IMR-90 (cell line): ENCODE data around the gene HINT2. TPM values are rescaled to one million over a fixed set of nuclear protein-coding genes. Genes with fewer than 3 reads are reported as not detected.

Source experiments
- ATAC-seq: fragments of 200-7000 bp; cut with Tn5 transposase; 2 replicates; pipeline ENCODE4 v1.9.1; 2020; ENCODE audit warnings: low read depth, mild to moderate bottlenecking, moderate library complexity
- BruUV-seq: library from RNA; stranded (reverse); fragments of 400-500 nt; replicated peaks from 2 replicates; lab custom pipeline; 2021; lab: Mats Ljungman, UMichigan
- CTCF ChIA-PET: fragments of 300-600 bp; formaldehyde crosslinking; extraction: SDS; loops from one replicate; lab custom pipeline; 2021; ENCODE audit warnings: antibody characterized with exemption; lab: Yijun Ruan, JAX
- POLR2A ChIA-PET: fragments of 300-600 bp; sonication (Branson Sonifier 250); formaldehyde crosslinking; loops from one replicate; lab custom pipeline; 2022; ENCODE audit warnings: antibody characterized with exemption; ENCODE audit not compliant: unreplicated experiment; lab: Charles Lee
- DNase-seq: peaks from one replicate; pipeline ENCODE4 v3.0.0; 2013
- H2AFZ ChIP-seq: replicated peaks from 2 replicates; pipeline ENCODE3; 2013; ENCODE audit warnings: low read length, mild to moderate bottlenecking; ENCODE audit not compliant: poor library complexity
- H2AK5ac ChIP-seq: 2 replicates; pipeline ENCODE4 v1.6.1; 2013; ENCODE audit warnings: low read depth, low read length, inconsistent platforms
- H2AK9ac ChIP-seq: replicated peaks from 2 replicates; pipeline ENCODE3; 2013; ENCODE audit warnings: mild to moderate bottlenecking, low read depth, low read length, moderate library complexity; ENCODE audit not compliant: poor library complexity
- H2BK120ac ChIP-seq: 2 replicates; pipeline ENCODE4 v1.6.1; 2013; ENCODE audit warnings: low read depth, low read length, inconsistent platforms
- H2BK15ac ChIP-seq: 3 replicates; pipeline ENCODE4 v1.6.1; 2013; ENCODE audit warnings: low read depth, low read length, inconsistent platforms
- H2BK20ac ChIP-seq: 2 replicates; pipeline ENCODE4 v1.6.1; 2013; ENCODE audit warnings: low read depth, mild to moderate bottlenecking, inconsistent platforms, low read length, moderate library complexity
- H2BK5ac ChIP-seq: 2 replicates; pipeline ENCODE4 v1.6.1; 2013; ENCODE audit warnings: mild to moderate bottlenecking, low read depth, low read length, inconsistent platforms; ENCODE audit not compliant: poor library complexity, severe bottlenecking
- H3K14ac ChIP-seq: replicated peaks from 2 replicates; pipeline ENCODE4 v1.6.1; 2013; ENCODE audit warnings: low read depth, low read length, inconsistent platforms
- H3K18ac ChIP-seq: 2 replicates; pipeline ENCODE4 v1.6.1; 2013; ENCODE audit warnings: low read depth, low read length, control low read depth
- H3K23ac ChIP-seq: 2 replicates; pipeline ENCODE4 v1.6.1; 2013; ENCODE audit warnings: low read depth, low read length, inconsistent platforms
- H3K27ac ChIP-seq: 2 replicates; pipeline ENCODE4 v1.5.1; 2013; ENCODE audit warnings: mild to moderate bottlenecking, control low read depth, low read length; ENCODE audit not compliant: insufficient read depth
- H3K27me3 ChIP-seq: 2 replicates; pipeline ENCODE4 v1.6.1; 2013; ENCODE audit warnings: low read length; ENCODE audit not compliant: control insufficient read depth, insufficient read depth
- H3K36me3 ChIP-seq: 2 replicates; pipeline ENCODE4 v1.6.1; 2013; ENCODE audit warnings: low read length, mixed read lengths; ENCODE audit not compliant: control insufficient read depth, insufficient read depth
- H3K4ac ChIP-seq: 2 replicates; pipeline ENCODE4 v1.6.1; 2013; ENCODE audit warnings: low read depth, low read length, inconsistent platforms
- H3K4me1 ChIP-seq: 2 replicates; pipeline ENCODE4 v1.6.1; 2013; ENCODE audit warnings: low read length, mixed read lengths; ENCODE audit not compliant: control insufficient read depth, insufficient read depth
- H3K4me2 ChIP-seq: 2 replicates; pipeline ENCODE4 v1.6.1; 2013; ENCODE audit warnings: low read depth, mild to moderate bottlenecking, control low read depth, low read length, moderate library complexity
- H3K4me3 ChIP-seq: 2 replicates; pipeline ENCODE4 v1.5.1; 2013; ENCODE audit warnings: low read depth, mild to moderate bottlenecking, control low read depth, low read length, moderate library complexity; ENCODE audit not compliant: insufficient read depth
- H3K56ac ChIP-seq: 2 replicates; pipeline ENCODE4 v1.6.1; 2013; ENCODE audit warnings: low read length, inconsistent platforms; ENCODE audit not compliant: insufficient read depth; ENCODE audit errors: extremely low read depth
- H3K79me1 ChIP-seq, 2 experiments: 2 replicates each; pipeline ENCODE4 v1.6.1; 2013; ENCODE audit warnings: low read length in 2 of 2, inconsistent platforms in 1 of 2, low read depth in 1 of 2
- H3K9ac ChIP-seq: 2 replicates; pipeline ENCODE4 v1.6.1; 2013; ENCODE audit warnings: low read depth, low read length, control low read depth
- H3K9me1 ChIP-seq: 2 replicates; pipeline ENCODE4 v1.6.1; 2013; ENCODE audit warnings: low read length, inconsistent platforms; ENCODE audit not compliant: insufficient read depth
- H3K9me3 ChIP-seq: 2 replicates; pipeline ENCODE4 v1.6.1; 2013; ENCODE audit warnings: low read length; ENCODE audit not compliant: control insufficient read depth, insufficient read depth
- H4K20me1 ChIP-seq: 2 replicates; pipeline ENCODE4 v1.6.1; 2013; ENCODE audit warnings: low read length, inconsistent platforms; ENCODE audit not compliant: insufficient read depth
- H4K5ac ChIP-seq: 2 replicates; pipeline ENCODE4 v1.6.1; 2013; ENCODE audit warnings: mild to moderate bottlenecking, low read depth, low read length, control low read depth
- H4K8ac ChIP-seq, 2 experiments: 2 replicates each; pipeline ENCODE4 v1.6.1; 2013; ENCODE audit warnings: low read depth in 2 of 2, low read length in 2 of 2, control low read depth in 1 of 2, inconsistent platforms in 1 of 2
- H4K91ac ChIP-seq: 2 replicates; pipeline ENCODE4 v1.6.1; 2013; ENCODE audit warnings: low read depth, low read length, inconsistent platforms; ENCODE audit not compliant: insufficient read depth
- BHLHE40 ChIP-seq: fragments of 150-350 bp; IDR thresholded peaks from 2 replicates; pipeline ENCODE4 v1.6.1; 2016; ENCODE audit warnings: mild to moderate bottlenecking, low read depth, low read length
- CEBPB ChIP-seq: IDR thresholded peaks from 2 replicates; pipeline ENCODE4 v1.6.1; 2012; ENCODE audit warnings: low read depth, low read length, improper control_type of control experiment
- CHD1 ChIP-seq: IDR thresholded peaks from 2 replicates; pipeline ENCODE4 v1.6.1; 2012; ENCODE audit warnings: low read depth, low read length, improper control_type of control experiment
- CTCF ChIP-seq: conservative IDR thresholded peaks from 2 replicates; pipeline ENCODE4 v1.5.1; 2012; ENCODE audit warnings: mild to moderate bottlenecking, low read depth, low read length, improper control_type of control experiment
- ELK1 ChIP-seq: fragments of 150-350 bp; IDR thresholded peaks from 2 replicates; pipeline ENCODE4 v1.6.1; 2016; ENCODE audit warnings: low read depth, mild to moderate bottlenecking, low read length, moderate library complexity, borderline replicate concordance
- FOS ChIP-seq: fragments of 150-350 bp; IDR thresholded peaks from 2 replicates; pipeline ENCODE4 v1.6.1; 2016; ENCODE audit warnings: low read depth, low read length
- MAFK ChIP-seq: IDR thresholded peaks from 2 replicates; pipeline ENCODE4 v1.6.1; 2012; ENCODE audit warnings: low read depth, low read length, improper control_type of control experiment
- MAZ ChIP-seq: IDR thresholded peaks from 2 replicates; pipeline ENCODE4 v1.6.1; 2012; ENCODE audit warnings: low read depth, mild to moderate bottlenecking, low read length, improper control_type of control experiment, moderate library complexity, borderline replicate concordance
- MXI1 ChIP-seq: IDR thresholded peaks from 2 replicates; pipeline ENCODE4 v1.6.1; 2012; ENCODE audit warnings: low read depth, mild to moderate bottlenecking, low read length, moderate library complexity, borderline replicate concordance
- NFE2L2 ChIP-seq: fragments of 150-350 bp; IDR thresholded peaks from 2 replicates; pipeline ENCODE4 v1.6.1; 2016; ENCODE audit warnings: low read depth, mild to moderate bottlenecking, low read length
- POLR2A ChIP-seq: IDR thresholded peaks from 2 replicates; pipeline ENCODE4 v1.6.1; 2012; ENCODE audit warnings: mild to moderate bottlenecking, low read depth, low read length
- RAD21 ChIP-seq: IDR thresholded peaks from 2 replicates; pipeline ENCODE4 v1.6.1; 2012; ENCODE audit warnings: low read length, improper control_type of control experiment
- RCOR1 ChIP-seq: IDR thresholded peaks from 2 replicates; pipeline ENCODE4 v1.6.1; 2012; ENCODE audit warnings: mild to moderate bottlenecking, low read length, improper control_type of control experiment; ENCODE audit not compliant: insufficient replicate concordance
- RFX5 ChIP-seq: IDR thresholded peaks from 2 replicates; pipeline ENCODE4 v1.8.0; 2012; ENCODE audit warnings: low read depth, mild to moderate bottlenecking, low read length, moderate library complexity
- SMC3 ChIP-seq: fragments of 150-350 bp; IDR thresholded peaks from 2 replicates; pipeline ENCODE4 v1.6.1; 2016; ENCODE audit warnings: low read depth, mild to moderate bottlenecking, antibody characterized with exemption, low read length, moderate library complexity
- USF2 ChIP-seq: fragments of 150-350 bp; IDR thresholded peaks from 2 replicates; pipeline ENCODE4 v1.6.1; 2017; ENCODE audit warnings: mild to moderate bottlenecking, antibody characterized with exemption, low read length, low read depth
- WGBS, 2 experiments: methylation state at CpG; one replicate each; pipeline versions ENCODE4 v1.1.5 to v1.1.7; 2013; ENCODE audit warnings: missing lambda C conversion rate in 2 of 2; ENCODE audit not compliant: insufficient read length in 1 of 2; ENCODE audit errors: extremely low coverage in 2 of 2; 5-methylcytosine and 5-hydroxymethylcytosine counted together
- dilution Hi-C: fragments of 300-500 bp; cut with HindIII; formaldehyde crosslinking; loops from one replicate; pipeline ENCODE4 v1.14.3; 2018; ENCODE audit warnings: low sequenced_read_pairs; ENCODE audit not compliant: unreplicated experiment
- in situ Hi-C: fragments of 300-500 bp; cut with MboI; formaldehyde crosslinking; loops from 3 replicates; pipeline ENCODE4 v1.14.3; 2019; ENCODE audit warnings: low sequenced_read_pairs, inconsistent platforms, mixed read lengths
- intact Hi-C: fragments of 100-400 bp; cut with micrococcal nuclease; formaldehyde crosslinking; loops from 2 replicates; pipeline ENCODE4 v1.10.0; 2022
- polyA plus RNA-seq, 3 experiments: library from polyadenylated mRNA; depleted of rRNA; stranded (reverse); fragments of >200 nt; gene quantifications; 2 replicates each; pipeline ENCODE4 v1.2.3, GENCODE V29; 2012; ENCODE audit warnings: low replicate concordance in 1 of 3
- total RNA-seq: library from RNA; depleted of rRNA; stranded (reverse); fragments of >200 nt; gene quantifications from 2 replicates; pipeline ENCODE4 v1.2.3, GENCODE V29; 2012

The HINT2 gene
- total and polyA plus RNA-seq, 2 of the 4 experiments (the other 2 are of a cell fraction), result 7.5 to 20.6 TPM

GRCh38 chr9:35776018-35776417 lies 38.8 kb downstream of the HINT2 start:
- ATAC-seq, result no peak
- Histone ChIP-seq H2BK15ac (no peak overlapping the region), H3K14ac (no peak overlapping the region), H2BK120ac (no peak overlapping the region), H3K27me3 (peaks cover 28% of the 10 kb centered on the region), H2AFZ (no peak overlapping the region), H3K56ac (no peak overlapping the region), H3K4ac (no peak overlapping the region), H3K18ac (no peak overlapping the region), H3K36me3 (no peaks in the 10 kb centered on the region), H3K9me3 (no peaks in the 10 kb centered on the region), H2AK5ac (no peak overlapping the region), H3K4me2 (no peak overlapping the region), H4K91ac (no peak overlapping the region), H3K4me1 (peaks cover 1% of the 10 kb centered on the region; the same call in 1 of the 2 replicates), H3K79me1 (no peaks in the 10 kb centered on the region), H3K4me3 (no peak overlapping the region), H3K23ac (no peak overlapping the region), H2BK5ac (no peak overlapping the region), H2AK9ac (no peak overlapping the region), H3K9me1 (no peaks in the 10 kb centered on the region; the same call in 1 of the 2 replicates), H4K8ac (no peak overlapping the region), H2BK20ac (no peak overlapping the region), H4K20me1 (no peaks in the 10 kb centered on the region), H3K27ac (no peak overlapping the region), H4K5ac (no peak overlapping the region), H3K9ac (no peak overlapping the region)
- no peak for DNase-seq
- BruUV-seq, result no TSS peak
- CTCF ChIA-PET, result no interaction called here
- in situ Hi-C loops, result loop anchor here (5.0 kb wide), 1 partner anchor 106 kb away; no protein-coding TSS in a partner anchor
- intact Hi-C loops, result no loop called here
- dilution Hi-C loops, result no loop called here
- POLR2A ChIA-PET, result no interaction called here
- no CpG with 5 or more reads among the region's 4 CpGs for WGBS, 2 experiments
- TF ChIP-seq ELK1, result no peak
- no peak for TF ChIP-seq RFX5
- no peak for TF ChIP-seq POLR2A
- TF ChIP-seq CHD1, result no peak
- no peak for TF ChIP-seq MAFK
- TF ChIP-seq RCOR1, result no peak
- TF ChIP-seq RAD21, result no peak
- no peak for TF ChIP-seq USF2
- TF ChIP-seq NFE2L2, result no peak
- no peak for TF ChIP-seq BHLHE40
- TF ChIP-seq CEBPB, result no peak
- no peak for TF ChIP-seq MAZ
- TF ChIP-seq FOS, result no peak
- no peak for TF ChIP-seq MXI1
- no peak for TF ChIP-seq CTCF
- no peak for TF ChIP-seq SMC3
